Body of pancreas (tissue), 4 donors: ENCODE results near the gene COX19.

ENCODE experiments used
- CTCF ChIP-seq, 7 experiments: fragments of 450-650 bp in 4 of 7; fragments of 200-600 bp in 3 of 7; sonication (generic) in 3 of 7; IDR thresholded peaks; one replicate each; pipeline ENCODE4 v1.5.1; 2016 to 2019; ENCODE audit warnings: antibody characterized with exemption in 7 of 7
- POLR2A ChIP-seq, 3 donors: fragments of 450-650 bp; IDR thresholded peaks; one replicate each; pipeline ENCODE4 v1.6.1; 2016; ENCODE audit warnings: antibody characterized with exemption in 3 of 3, mild to moderate bottlenecking in 2 of 3

- TF ChIP-seq POLR2A (IDR thresholded peaks at IDR 0.05) = no peak
- TF ChIP-seq CTCF (IDR thresholded peaks at IDR 0.05) = no peak
These were observed 16.6 kb upstream of the COX19 start for GRCh38 chr7:991729-992656.
